GM15510 (cell line): ENCODE measurements around the gene SRSF9.
A peak's percentile ranks its signal among the peaks of the same experiment; 100 is the strongest.

Source experiments
- POLR2A ChIP-seq: IDR thresholded peaks from 3 replicates; pipeline ENCODE4 v1.6.1; 2011; ENCODE audit warnings: borderline replicate concordance; ENCODE audit not compliant: insufficient read length; ENCODE audit errors: extremely low read depth

Gene SRSF9, protein sequence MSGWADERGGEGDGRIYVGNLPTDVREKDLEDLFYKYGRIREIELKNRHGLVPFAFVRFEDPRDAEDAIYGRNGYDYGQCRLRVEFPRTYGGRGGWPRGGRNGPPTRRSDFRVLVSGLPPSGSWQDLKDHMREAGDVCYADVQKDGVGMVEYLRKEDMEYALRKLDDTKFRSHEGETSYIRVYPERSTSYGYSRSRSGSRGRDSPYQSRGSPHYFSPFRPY

DNA sequence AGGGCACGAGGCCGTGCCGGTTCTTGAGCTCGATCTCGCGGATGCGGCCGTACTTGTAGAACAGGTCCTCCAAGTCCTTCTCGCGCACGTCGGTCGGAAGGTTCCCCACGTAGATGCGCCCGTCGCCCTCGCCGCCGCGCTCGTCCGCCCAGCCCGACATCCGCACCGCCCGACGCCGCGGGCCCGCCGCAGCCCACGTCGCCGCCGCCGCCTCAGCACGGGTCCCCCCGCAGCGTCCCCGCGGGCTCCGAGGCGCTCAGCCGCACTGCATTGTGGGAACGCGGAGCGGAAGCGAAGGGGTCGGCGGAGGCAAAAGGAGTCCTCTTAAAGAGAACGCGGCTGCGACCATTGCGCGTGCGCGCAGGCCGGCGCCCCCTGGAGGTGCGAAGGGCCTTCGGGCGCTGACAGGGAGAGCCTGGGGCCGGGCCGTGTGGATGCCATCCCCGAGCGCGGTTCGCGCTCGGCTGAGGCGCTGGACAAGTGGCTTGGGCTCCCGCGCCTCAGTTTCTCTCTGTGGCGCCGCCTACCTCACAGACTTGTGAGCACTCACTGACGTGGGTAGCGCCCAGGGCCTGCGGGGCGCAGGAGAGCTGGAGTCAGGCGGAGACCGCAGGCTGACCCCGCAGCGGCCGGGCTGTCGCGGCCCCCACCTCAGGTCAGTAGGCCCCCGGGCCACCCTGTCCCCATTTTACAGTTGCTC, at the start of gene SRSF9:
SRSF9 (minus strand) TSS at position 299 of the 700 bp plus-strand sequence; CDS start at position 160, 139 bp downstream.
- peak; percentile 91 for TF ChIP-seq POLR2A

DNA sequence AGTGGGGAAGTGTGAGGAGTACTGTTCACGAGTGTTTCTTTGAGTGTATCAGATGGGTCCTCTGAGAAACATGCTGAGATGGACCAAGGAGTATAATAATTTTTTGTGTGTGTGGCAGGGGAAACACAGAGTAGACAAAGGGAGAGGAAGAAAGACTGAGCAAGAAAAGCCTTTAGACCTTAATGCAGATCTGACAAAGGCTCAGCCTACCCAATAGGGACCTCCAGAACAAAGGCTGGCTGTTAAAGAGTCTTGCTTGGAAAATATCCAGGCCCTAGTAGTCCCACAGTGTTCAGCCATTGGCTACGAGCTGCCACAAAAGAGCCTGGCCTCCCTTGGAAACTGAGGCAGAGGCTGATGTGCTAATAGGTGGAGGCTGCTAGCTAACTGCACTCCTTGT, 45.9 kb upstream of the SRSF9 start:
- no peak for TF ChIP-seq POLR2A

DNA sequence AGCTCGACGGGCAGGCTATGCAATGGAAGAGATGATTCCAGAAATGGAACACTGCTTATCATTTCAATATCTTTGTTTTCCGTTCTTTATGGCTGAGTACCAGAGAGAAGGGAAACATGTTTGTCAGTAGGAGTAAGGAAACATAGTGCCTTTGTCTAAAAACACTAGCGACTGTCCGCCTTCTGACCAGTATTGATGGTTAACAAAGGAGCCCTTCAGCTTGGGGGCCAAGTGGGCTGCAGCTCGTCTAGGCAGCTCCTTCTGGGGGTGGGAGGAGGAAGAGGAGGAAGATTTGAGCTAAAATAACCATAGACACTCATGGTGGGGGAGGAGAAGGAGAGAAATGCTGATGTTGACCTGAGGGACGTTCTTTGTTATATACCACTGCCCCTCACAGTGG, 44.5 kb upstream of the SRSF9 start:
- TF ChIP-seq POLR2A, result no peak

DNA sequence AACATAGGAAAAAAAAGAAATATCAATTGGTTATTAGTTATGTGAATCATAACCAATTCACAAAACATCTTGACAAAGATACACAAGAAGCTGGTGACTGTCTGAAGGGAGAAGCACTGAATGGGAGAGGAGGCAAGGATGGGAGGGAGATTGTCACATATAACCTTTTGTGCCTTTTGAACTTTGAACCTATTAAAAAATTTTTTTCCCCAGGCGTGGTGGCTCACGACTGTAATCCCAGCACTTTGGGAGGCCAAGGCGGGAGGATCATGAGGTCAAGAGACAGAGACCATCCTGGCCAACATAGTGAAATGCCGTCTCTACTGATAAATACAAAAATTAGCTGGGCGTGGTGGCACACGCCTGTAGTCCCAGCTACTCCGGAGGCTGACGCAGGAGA, 39.0 kb upstream of the SRSF9 start:
- no peak for TF ChIP-seq POLR2A

DNA sequence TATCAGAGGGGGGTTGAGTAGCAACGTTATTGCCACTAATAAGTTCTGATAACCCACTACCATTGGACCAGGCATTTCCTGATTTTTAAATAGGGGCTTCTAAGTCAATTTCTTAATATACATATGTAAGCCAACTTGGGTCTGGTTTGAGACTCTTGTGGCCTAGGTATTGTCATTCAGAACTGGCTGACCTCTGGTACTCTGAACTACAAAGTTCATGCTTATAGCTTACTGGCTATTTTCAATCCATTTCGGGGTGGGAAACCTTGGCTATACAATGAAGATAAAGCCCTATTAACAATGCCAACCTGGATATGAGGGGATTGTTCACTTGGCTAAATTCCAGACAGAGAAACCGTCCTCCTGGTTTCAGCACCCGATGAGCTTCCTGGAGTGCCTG, 35.0 kb upstream of the SRSF9 start:
- no peak for TF ChIP-seq POLR2A

DNA sequence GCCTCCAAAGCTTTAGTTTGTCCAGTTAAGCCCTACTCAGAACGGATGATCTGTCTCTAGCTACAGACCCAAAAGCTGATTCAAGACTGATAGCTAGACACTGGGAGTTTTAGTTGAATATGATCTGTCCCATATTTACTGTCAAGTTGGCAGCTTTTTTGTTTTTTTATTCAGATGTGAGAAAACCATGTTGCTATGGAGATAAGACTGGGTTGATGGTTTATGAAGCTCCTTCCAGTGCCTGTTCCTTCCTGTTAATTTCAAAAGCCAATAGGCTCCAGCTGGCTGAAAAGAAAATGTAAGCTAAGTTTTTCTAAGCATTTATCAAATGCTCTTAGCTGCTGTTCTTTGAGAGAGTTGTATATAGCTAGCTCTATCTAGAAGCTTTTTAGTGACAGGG, 31.0 kb upstream of the SRSF9 start:
- TF ChIP-seq POLR2A, result no peak

DNA sequence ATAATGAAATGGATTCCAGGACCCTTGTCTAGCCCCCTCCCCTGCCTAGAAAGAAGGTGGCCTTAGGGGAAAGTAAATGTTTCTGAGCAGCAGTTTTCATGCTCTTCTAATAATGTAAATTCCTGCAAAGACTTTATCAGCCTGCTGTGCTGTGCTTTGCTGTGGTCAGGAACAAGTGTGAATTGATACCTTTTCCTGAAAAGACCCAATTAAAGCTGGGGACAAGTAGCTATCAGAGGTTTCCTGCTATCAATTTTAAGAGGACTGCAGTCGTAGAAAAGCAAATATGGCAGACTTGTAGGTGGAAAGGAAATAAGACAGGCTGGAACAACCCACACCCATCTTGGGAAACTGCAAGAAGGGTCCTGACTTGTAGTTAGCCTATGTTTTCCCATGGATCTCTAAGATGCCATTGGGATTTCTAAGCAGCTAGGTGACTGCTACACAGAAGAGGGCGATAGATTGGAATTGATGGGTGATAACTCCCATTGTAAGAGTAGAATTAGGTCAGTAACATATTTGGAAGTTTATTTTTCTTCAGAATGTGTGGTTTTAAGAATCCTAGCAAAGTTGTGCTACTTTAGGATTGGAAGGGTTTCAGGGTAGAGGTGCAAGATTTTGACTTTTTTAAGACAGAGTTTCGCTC, 29.4 kb upstream of the SRSF9 start:
- TF ChIP-seq POLR2A, result no peak

DNA sequence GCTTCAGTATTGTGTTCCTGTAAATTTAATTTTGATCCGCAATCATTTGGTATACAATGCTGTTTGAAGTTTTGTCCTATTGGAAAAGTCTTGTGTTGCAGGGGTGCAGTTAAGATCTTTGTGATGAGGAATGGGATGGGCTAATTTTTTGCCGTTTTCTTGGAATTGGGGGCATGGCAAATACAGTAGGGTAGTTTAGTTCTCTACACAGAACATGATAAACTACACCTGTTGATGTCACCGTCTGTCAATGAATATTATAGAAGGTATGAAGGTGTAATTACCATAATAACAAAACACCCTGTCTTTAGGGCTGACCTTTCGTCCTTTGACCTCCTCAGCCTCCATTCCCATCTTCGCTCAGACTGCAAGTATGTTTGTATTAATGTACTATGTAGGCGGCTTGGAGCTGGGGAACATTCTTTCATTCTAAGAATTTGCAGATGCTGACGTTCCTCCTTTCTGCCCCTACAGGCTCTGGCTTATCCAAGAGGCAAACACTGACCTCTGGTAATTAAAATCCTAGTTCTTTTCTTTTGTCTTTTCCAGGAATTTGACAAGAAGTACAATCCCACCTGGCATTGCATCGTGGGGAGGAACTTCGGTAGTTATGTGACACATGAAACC, 28.1 kb upstream of the SRSF9 start:
- no peak for TF ChIP-seq POLR2A

DNA sequence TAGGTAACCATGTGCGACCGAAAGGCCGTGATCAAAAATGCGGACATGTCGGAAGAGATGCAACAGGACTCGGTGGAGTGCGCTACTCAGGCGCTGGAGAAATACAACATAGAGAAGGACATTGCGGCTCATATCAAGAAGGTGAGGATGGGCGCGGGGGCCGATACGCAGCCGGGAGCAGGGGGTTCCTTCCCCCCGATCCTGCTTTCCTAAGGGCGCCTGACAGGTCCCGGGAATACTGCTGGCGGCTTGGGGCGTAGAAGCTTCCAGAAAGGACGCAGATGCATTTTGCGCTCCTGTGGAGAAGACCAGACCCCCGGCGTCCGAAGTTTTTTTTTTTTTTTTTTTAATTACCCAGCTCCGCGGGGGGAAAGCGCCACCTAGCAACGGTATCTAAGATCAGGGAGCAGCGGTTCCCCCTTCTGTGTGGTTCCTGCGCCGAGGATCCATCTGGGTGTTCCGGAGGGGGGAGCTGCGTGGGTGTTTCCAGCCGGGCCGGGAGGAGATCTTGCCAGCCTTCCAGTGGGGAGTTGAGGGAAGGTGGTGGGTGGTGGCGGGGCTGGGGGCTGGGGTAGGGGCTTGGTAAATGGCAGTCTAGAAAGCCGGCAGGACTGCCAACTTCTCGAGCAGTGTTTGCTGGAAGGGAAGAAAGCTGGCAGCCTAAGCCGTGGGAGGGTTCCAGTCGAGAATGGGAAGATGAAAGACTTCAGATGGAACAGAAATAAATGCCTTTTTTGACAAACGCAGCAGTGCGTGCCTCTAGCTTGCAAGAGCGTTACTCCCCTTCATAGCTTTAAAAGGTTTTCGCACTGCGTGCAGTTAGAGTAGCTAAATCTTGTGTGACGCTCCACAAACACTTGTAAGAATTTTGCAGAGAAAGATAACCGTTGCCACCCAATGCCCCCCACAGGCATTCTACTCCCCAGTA, 27.1 kb upstream of the SRSF9 start:
- TF ChIP-seq POLR2A, result no peak

DNA sequence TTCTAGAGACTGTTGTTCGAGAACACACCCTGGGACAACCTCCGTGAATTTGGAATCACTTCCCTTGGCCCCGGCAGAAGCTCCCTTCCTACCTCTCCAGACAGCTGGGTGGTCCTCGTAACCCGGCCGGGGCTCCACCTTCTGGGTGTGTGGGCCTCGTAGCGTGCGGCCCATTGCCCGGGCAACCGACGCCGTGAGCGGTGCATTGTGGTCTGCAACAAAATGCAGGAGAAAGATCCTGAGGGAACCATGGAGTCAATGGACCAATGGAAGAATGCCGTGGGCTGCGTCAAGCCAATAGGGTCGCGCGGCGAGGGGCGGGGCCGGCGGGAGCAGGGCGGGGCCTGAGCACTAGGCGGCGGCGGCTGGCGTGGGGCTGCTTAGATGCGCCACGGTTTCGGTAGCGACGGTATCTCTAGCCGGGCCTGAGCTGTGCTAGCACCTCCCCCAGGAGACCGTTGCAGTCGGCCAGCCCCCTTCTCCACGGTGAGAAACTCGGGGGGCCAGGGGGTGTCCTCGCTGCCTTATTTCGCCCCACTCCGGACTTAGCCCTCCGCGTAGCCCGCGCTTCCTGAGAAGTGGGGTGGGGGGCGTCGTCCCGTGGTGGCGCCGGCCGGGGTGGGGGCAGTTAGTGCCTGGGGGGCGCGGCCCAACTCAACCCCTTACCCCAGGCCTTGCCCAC, 26.3 kb upstream of the SRSF9 start, which contains the start of gene DYNLL1:
DYNLL1 (plus strand) TSS at position 383 of the 682 bp plus-strand sequence. CDS start 309 bp downstream, outside the sequence.
- TF ChIP-seq POLR2A, result peak; percentile 97

DNA sequence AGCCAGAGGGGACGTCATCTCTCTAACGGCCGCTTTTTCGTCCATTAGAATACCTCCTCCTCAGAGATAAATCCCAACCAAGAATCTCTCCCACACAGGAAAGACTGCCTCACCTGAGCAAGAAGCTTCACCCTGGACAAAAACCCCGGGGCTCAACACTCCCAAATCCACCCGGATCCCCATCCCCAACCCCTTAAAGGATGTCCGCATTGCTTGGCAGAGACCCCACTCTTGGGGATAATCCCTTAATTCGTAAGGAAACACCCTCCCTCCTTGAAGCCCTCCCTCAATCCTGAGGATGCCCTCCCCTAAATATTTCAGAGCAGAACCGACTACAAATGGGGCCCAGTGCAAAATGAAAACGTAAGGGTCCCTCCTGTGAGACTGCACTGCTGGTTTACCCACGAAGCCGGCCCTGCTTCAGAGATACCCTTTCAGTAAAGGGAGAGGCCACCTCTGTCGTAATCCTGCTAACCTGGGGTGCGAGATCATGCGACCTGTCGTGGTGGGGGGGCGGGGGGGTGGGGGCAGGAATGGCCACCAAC, 25.7 kb upstream of the SRSF9 start:
- TF ChIP-seq POLR2A, result no peak

DNA sequence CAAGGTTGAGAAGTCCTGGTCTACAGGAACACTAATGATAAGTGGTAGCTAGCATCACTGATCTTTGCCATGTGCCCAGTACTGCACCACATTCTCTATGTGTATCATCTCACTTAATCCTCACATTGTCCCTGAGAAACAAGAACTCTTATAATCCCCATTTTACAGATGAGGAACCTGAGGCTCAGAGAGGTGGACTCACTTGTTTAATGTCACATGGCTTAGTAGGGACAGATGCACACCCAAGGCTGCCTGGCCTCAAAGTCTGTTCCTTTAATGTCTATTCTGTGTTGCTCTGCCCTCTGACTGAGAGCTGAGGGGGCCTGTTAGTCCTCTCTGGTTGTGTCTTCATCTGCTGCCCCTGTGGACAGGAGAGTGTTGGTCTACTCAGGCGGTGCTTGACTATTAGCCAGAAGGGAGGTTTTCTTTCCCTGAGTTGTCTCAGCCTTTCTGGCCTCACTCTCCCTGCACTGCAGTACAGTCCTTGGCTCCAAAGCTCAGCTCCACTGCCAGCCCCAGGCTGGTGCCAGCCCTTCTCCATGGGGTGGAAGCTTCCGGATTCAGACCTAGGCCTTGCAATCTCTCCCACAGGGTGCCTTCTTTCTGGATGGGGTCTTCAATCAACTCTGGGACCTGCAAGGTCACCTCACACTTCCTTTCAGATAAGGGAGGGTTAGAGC, 21.4 kb upstream of the SRSF9 start:
- TF ChIP-seq POLR2A, result no peak

DNA sequence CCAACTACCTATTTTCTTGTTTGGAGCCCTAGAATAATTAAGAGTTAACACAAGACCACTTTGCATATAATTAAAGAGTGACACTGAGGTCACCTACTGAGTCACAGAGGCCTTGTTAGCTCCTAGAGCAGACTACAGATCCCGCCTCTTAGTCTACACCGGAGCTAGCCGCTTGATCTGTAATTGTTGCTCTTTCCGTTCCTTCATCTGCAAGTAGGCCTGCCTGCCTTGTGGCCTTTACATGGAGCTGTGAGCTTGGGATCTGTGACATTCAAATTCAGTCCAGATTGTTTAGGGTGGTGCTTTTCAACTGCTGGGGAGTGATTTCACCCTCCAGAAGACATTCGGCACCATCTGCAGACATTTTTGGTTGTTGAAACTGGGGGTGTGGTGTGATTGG, 20.8 kb upstream of the SRSF9 start:
- no peak for TF ChIP-seq POLR2A
